Colonic mucosa (tissue), 4 donors: ENCODE data around the gene NKD2. TPM values are rescaled to one million over a fixed set of nuclear protein-coding genes. Genes with fewer than 3 reads are reported as not detected.
A peak's percentile ranks its signal among the peaks of the same experiment; 100 is the strongest.

Source experiments
- DNase-seq: peaks from one replicate; pipeline ENCODE4 v3.0.0-alpha.2; 2020
- H3K27ac ChIP-seq: fragments of 200-600 bp; one replicate; pipeline ENCODE4 v1.8.0; 2021
- H3K27me3 ChIP-seq: fragments of 200-600 bp; one replicate; pipeline ENCODE4 v1.8.0; 2021
- H3K36me3 ChIP-seq: fragments of 200-600 bp; one replicate; pipeline ENCODE4 v1.8.0; 2021
- H3K4me1 ChIP-seq: fragments of 200-600 bp; one replicate; pipeline ENCODE4 v1.8.0; 2021; ENCODE audit warnings: mild to moderate bottlenecking
- H3K4me3 ChIP-seq: fragments of 200-600 bp; one replicate; pipeline ENCODE4 v1.8.0; 2021
- H3K9ac ChIP-seq, 2 donors: one replicate each; pipeline ENCODE4 v1.7.0; 2013; ENCODE audit warnings: control low read depth in 2 of 2, low read depth in 2 of 2, low read length in 2 of 2
- H3K9me3 ChIP-seq: fragments of 200-600 bp; one replicate; pipeline ENCODE4 v1.8.0; 2021
- intact Hi-C: fragments of 100-400 bp; cut with DNase I; formaldehyde crosslinking; loops from one replicate; pipeline ENCODE4 v1.14.1; 2022
- total RNA-seq, 2 donors: library from RNA; stranded (reverse); fragmentation: NEBNext Ultra II Directional in 1 of 2; extraction: Animal tissue kit (Norgen Biotek cat#: 25700) in 1 of 2; gene quantifications; one replicate each; pipeline ENCODE4 v1.2.1, GENCODE V29; 2021
- TF ChIP-seq, protein P1 (sequence below): fragments of 200-600 bp; IDR thresholded peaks from one replicate; pipeline ENCODE4 v1.8.0; 2022; ENCODE audit warnings: antibody characterized with exemption, mild to moderate bottlenecking
- donor health status: healthy.
- donor health status: DM: no; HTN: no; CAD: no.
- donor health status: DM: no; HTN: no; CAD: no.

NKD2 gene
- total RNA-seq, 2 donors from 2014 or later = 0.94 to 1.9 TPM

DNA sequence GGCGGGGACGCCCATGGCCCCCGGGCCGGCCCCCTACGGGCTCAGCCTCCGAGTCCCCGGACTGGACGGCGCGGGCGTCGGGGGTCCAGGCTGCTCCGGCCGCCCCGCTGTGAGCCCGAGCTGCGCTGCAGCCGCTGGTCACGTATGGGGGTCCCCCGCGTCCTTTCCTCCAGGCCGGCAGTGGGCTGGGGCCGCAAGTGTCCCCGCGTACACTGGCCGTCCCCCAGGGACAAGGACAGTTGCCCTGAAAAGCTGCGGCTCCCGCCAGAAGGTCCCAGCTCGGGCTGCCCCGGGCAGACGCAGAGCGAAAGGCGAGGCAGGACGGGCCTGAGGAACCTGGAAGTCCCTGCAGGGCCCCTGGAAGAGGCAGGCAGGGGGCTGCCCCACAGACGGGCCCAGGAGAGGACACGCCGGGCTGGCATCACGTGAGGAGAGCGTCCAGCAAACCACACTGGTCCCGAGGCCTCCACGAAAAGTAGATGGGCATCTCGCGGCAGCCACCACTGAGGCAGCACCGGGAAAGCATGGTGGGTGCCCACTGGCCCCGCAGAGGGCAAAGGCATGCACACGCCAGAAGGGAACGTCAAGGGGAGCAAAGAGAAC is 3.3 kb upstream of the NKD2 start:
- TF ChIP-seq, protein P1, sequence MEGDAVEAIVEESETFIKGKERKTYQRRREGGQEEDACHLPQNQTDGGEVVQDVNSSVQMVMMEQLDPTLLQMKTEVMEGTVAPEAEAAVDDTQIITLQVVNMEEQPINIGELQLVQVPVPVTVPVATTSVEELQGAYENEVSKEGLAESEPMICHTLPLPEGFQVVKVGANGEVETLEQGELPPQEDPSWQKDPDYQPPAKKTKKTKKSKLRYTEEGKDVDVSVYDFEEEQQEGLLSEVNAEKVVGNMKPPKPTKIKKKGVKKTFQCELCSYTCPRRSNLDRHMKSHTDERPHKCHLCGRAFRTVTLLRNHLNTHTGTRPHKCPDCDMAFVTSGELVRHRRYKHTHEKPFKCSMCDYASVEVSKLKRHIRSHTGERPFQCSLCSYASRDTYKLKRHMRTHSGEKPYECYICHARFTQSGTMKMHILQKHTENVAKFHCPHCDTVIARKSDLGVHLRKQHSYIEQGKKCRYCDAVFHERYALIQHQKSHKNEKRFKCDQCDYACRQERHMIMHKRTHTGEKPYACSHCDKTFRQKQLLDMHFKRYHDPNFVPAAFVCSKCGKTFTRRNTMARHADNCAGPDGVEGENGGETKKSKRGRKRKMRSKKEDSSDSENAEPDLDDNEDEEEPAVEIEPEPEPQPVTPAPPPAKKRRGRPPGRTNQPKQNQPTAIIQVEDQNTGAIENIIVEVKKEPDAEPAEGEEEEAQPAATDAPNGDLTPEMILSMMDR = no peak
- no peaks in the 10 kb centered on the region for H3K36me3 ChIP-seq
- DNase-seq = peak; percentile 17
- H3K27me3 ChIP-seq = peaks cover 54% of the 10 kb centered on the region
- peaks cover 8% of the 10 kb centered on the region for H3K4me1 ChIP-seq
- H3K27ac ChIP-seq = no peak overlapping the region
- H3K9me3 ChIP-seq = no peaks in the 10 kb centered on the region
- peak overlapping the region in 1 of 2 donors; percentile 54 for H3K9ac ChIP-seq
- intact Hi-C loops = loop anchor here (5.0 kb wide), 1 partner anchor 132 kb away; no protein-coding TSS in a partner anchor
- peak overlapping the region; percentile 45 for H3K4me3 ChIP-seq

DNA sequence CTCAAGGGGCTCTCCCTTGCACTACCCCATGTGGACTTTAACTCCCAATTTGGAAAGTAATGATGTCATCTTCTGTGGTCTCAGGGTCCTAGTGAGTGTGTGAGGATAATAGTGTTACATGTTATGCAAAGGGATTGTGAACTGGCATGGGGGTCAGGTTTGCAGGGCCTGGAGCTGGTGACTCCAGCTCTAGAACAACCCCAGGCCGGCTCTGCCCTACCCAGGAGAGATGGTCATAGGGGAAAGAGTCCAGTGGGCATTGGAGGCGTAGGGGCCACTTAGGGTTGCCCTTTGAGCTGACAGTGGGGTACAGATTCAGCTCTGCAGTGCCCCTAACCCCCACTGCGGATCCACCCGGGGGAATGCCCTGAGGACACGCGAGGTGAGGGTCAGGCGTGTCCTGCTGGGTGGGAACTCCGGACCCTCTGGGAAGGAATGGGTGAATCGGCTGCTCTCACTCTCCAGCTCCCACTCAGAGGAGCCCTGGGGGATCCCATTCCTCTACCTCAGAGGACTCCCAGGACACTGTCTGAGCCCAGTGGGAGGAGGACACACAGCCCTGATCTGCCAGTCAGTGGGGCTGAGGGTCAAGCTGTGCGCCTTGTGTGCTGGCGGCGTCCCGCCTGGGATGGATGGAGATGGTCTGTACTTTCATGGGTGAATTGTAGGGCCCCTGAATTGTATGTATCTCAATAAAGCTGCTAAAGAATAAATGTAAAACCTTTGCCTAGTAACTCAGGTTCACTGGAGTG is 2.5 kb upstream of the NKD2 start:
- DNase-seq = peak; percentile 17
- TF ChIP-seq, protein P1 = no peak
- H3K27ac ChIP-seq = no peak overlapping the region
- H3K9ac ChIP-seq = no peak overlapping the region
- H3K9me3 ChIP-seq = no peaks in the 10 kb centered on the region
- H3K36me3 ChIP-seq = no peaks in the 10 kb centered on the region
- no peak overlapping the region for H3K4me3 ChIP-seq
- H3K27me3 ChIP-seq = peaks cover 60% of the 10 kb centered on the region
- H3K4me1 ChIP-seq = peaks cover 8% of the 10 kb centered on the region
- intact Hi-C loops = loop anchor here (5.0 kb wide), 1 partner anchor 131 kb away; no protein-coding TSS in a partner anchor

DNA sequence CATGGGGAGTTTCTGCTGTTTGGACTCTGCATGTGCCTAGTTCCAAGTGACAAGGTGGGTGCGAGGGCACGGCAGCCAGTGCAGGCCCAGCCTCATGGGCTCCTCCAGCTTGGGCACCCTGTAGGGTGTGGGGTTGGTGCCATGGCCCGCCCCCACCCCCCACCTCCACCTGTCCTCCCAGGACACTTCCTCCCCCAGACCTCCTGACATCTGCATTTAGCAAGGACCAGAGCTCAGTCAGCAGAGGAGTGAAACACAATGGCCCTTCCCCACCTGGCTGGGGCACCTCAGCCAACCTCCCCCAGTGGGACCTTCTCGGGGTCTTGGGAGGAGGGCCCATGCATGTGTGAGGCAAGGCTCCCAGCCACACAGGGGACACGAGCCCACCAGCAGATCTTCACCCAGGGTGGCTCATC is 1.9 kb upstream of the NKD2 start:
- no peaks in the 10 kb centered on the region for H3K9me3 ChIP-seq
- H3K9ac ChIP-seq = no peak overlapping the region
- TF ChIP-seq, protein P1 = no peak
- H3K36me3 ChIP-seq = no peaks in the 10 kb centered on the region
- intact Hi-C loops = loop anchor here (5.0 kb wide), 1 partner anchor 131 kb away; no protein-coding TSS in a partner anchor
- peaks cover 8% of the 10 kb centered on the region for H3K4me1 ChIP-seq
- DNase-seq = no peak
- H3K4me3 ChIP-seq = no peak overlapping the region
- no peak overlapping the region for H3K27ac ChIP-seq
- H3K27me3 ChIP-seq = peaks cover 64% of the 10 kb centered on the region

DNA sequence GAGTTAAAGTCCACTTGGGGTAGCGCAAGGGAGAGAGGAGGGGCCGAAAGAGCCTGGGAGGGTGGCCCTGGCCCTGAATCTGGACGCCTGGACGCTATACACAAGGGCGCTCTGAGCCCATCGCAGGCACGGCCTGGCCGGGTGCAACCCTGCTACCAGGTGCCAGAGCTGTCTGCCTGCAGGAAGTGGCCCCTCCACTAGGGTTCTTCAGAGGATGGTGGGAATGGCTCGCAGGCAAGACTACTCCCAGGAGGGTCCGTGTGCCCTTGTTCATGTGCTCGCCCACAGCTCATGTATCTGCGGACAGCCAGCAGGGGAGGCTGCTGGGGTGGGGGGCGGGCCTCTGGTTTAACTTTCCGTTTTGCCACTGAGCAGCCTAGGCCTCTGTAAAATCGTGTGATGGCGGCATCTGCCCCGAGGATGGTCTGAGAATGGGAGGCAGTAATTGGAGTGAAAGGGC is 1.4 kb upstream of the NKD2 start:
- H3K9me3 ChIP-seq = no peaks in the 10 kb centered on the region
- no peak overlapping the region for H3K9ac ChIP-seq
- intact Hi-C loops = loop anchor here (5.0 kb wide), 1 partner anchor 130 kb away; no protein-coding TSS in a partner anchor
- no peak overlapping the region for H3K4me3 ChIP-seq
- DNase-seq = peak; percentile 15
- no peaks in the 10 kb centered on the region for H3K36me3 ChIP-seq
- H3K27ac ChIP-seq = no peak overlapping the region
- peaks cover 64% of the 10 kb centered on the region for H3K27me3 ChIP-seq
- TF ChIP-seq, protein P1 = no peak
- H3K4me1 ChIP-seq = peaks cover 8% of the 10 kb centered on the region

DNA sequence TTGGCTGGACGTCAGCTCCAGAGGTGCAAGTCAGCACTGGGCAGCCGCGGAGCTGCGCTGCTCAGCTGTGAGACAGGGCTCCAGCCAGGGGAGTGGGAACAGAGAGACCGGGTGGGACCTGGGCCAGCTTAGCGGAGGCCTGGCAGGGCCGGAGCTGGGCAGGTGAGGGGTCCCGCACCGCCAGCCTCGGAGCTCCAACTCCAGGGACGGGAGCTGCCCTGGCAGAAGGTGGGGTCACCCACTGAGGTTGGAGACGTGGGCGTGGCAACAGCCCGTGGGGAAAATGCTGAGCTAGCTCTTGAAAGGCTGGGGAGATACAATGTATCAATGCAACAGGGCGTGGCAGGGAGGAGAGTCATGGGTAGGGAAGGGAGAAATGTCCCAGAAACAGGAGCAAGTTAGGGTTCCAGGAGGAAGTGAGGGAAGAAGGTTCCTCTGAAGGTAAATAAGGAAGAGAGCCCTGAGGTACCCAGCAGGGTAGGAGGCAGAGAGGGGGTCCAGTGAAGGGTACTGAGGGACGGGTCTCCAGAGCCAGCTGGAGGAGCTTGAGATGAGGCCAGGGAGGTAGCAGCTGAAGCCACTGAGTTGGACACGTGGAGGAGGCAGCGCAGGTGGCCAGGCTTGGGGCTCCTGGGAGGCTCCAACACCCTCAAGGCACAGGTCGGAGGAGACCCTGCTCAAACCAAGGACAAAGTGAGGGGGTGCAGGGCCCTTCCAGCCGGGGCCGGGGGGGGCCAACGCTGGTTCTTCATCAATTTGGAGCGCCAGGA is 736 bp upstream of the NKD2 start:
- intact Hi-C loops = loop anchor here (5.0 kb wide), 1 partner anchor 129 kb away; no protein-coding TSS in a partner anchor
- Histone ChIP-seq H3K27ac (no peak overlapping the region), H3K4me1 (peaks cover 8% of the 10 kb centered on the region), H3K27me3 (peaks cover 64% of the 10 kb centered on the region), H3K4me3 (no peak overlapping the region), H3K9me3 (no peaks in the 10 kb centered on the region), H3K9ac (no peak overlapping the region), H3K36me3 (no peaks in the 10 kb centered on the region)
- TF ChIP-seq, protein P1 = no peak
- peak; percentile 18 for DNase-seq
